OCI-LY3 (cell line): ENCODE data around the gene DHDDS.

ENCODE experiments used
- CTCF ChIP-seq: fragments of 200-600, 300-600 bp; sonication (generic); IDR thresholded peaks from 2 replicates; pipeline ENCODE4 v1.5.1; 2014; ENCODE audit warnings: antibody characterized with exemption, low read length, low read depth
- EZH2phosphoT487 ChIP-seq: fragments of 200-600 bp; shearing (Covaris generic); IDR thresholded peaks from 2 replicates; pipeline ENCODE4 v1.6.1; 2018; ENCODE audit warnings: antibody characterized with exemption, mixed run types, low read depth

GRCh38 chr1:26478159-26478558 is 46.0 kb downstream of the DHDDS start:
- TF ChIP-seq CTCF (no peak), EZH2phosphoT487 (no peak)
